ENCODE data around the gene ENTR1.

DNA sequence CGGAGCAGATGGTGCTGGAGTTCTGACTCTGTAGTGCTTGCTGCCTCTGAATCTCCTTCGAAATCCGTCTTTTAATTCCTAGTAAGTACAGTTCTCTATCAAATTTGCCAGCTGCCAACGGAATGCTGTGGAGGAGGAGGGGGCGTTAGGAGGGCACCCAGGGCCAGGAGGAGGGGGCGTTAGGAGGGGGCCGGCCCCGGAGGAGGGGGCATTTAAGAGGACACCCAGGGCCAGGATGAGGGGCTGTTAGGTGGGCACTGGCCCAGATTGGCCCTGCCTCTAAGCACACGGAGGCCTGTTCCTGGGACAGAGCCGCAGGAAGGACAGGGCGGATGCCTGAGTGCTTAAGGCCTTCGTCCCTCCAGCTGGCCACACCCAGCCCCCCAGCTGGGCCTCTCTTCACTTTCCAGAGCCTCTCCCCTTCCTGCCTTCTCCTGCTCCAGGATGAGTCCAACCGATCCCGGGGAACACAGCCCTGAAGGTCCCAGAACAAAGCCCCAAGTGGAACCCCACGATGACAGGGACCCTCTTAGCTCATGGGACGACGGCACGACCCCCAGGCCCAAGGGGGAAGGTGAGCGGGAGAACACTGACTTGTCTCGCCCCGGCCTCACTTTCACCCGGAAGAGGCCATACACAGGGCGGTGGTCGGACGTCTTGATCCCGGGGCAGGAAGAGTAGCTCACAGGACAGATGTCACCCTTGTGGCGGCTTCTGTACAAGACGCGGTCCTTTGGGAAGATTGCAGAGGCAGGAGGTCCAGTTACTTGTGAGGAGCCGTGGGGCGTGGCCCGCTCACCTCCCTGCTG, 19.5 kb upstream of the ENTR1 start:
- TF ChIP-seq SP1 (IDR thresholded peaks at IDR 0.05) (no peak), FOXK2 (IDR thresholded peaks at IDR 0.05) (no peak), TARDBP (IDR thresholded peaks at IDR 0.05) (no peak), HDGF (IDR thresholded peaks at IDR 0.05; ENCODE audit: borderline replicate concordance) (no peak), CTBP1 (IDR thresholded peaks at IDR 0.05; ENCODE audit: borderline replicate concordance) (no peak), SUZ12 (IDR thresholded peaks at IDR 0.05) (no peak), FOXM1 (IDR thresholded peaks at IDR 0.05; ENCODE audit: borderline replicate concordance) (no peak), BHLHE40 (IDR thresholded peaks at IDR 0.05; ENCODE audit: borderline replicate concordance) (no peak), ELF4 (IDR thresholded peaks at IDR 0.05) (no peak)
- TF ChIP-seq, protein P1, sequence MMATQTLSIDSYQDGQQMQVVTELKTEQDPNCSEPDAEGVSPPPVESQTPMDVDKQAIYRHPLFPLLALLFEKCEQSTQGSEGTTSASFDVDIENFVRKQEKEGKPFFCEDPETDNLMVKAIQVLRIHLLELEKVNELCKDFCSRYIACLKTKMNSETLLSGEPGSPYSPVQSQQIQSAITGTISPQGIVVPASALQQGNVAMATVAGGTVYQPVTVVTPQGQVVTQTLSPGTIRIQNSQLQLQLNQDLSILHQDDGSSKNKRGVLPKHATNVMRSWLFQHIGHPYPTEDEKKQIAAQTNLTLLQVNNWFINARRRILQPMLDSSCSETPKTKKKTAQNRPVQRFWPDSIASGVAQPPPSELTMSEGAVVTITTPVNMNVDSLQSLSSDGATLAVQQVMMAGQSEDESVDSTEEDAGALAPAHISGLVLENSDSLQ (IDR thresholded peaks at IDR 0.05), result no peak

All from HEK293T (cell line).